Body of pancreas (tissue), 4 donors: ENCODE data around the gene FAM13A. TPM values are rescaled to one million over a fixed set of nuclear protein-coding genes. Genes with fewer than 3 reads are reported as not detected.

Source experiments
- ATAC-seq: fragments of 150-250 bp; one replicate; pipeline ENCODE4 v1.9.1; 2016
- DNase-seq, 4 donors: peaks; one replicate each; pipeline ENCODE4 v3.0.0-alpha.2; 2019
- H3K27ac ChIP-seq, 4 donors: fragments of 200-600 bp; sonication (generic); 1 replicate in 3 of 4; 2 replicates in 1 of 4; pipeline versions ENCODE4 v1.5.1 to v1.6.1; 2016 to 2019; ENCODE audit warnings: mild to moderate bottlenecking in 1 of 4, mixed read lengths in 1 of 4, moderate library complexity in 1 of 4
- H3K27me3 ChIP-seq, 2 donors: fragments of 200-600 bp; sonication (generic); one replicate each; pipeline ENCODE4 v1.6.0; 2016; ENCODE audit warnings: mild to moderate bottlenecking in 1 of 2
- H3K36me3 ChIP-seq, 2 donors: fragments of 200-600 bp; sonication (generic); replicated peaks in 1 of 2; 2 replicates each; pipeline ENCODE4 v1.5.1; 2016; ENCODE audit warnings: low read depth in 2 of 2; ENCODE audit not compliant: insufficient read depth in 1 of 2
- H3K4me1 ChIP-seq: fragments of 200-600 bp; sonication (generic); one replicate; pipeline ENCODE4 v1.6.0; 2016
- H3K4me3 ChIP-seq, 2 donors: fragments of 200-600 bp; sonication (generic); 1 replicate in 1 of 2; 2 replicates in 1 of 2; pipeline ENCODE4 v1.5.1; 2016 to 2019
- H3K9me3 ChIP-seq, 3 donors: fragments of 200-600 bp; sonication (generic); 1 replicate in 2 of 3; 2 replicates in 1 of 3; pipeline ENCODE4 v1.5.1; 2016
- POLR2A ChIP-seq, 3 donors: fragments of 450-650 bp; IDR thresholded peaks; one replicate each; pipeline ENCODE4 v1.6.1; 2016; ENCODE audit warnings: antibody characterized with exemption in 3 of 3, mild to moderate bottlenecking in 2 of 3
- WGBS, 2 donors: methylation state at CpG; one replicate each; pipeline ENCODE4 v1.1.5; 2017; 5-methylcytosine and 5-hydroxymethylcytosine counted together
- intact Hi-C: fragments of 100-400 bp; cut with DNase I; formaldehyde crosslinking; loops from one replicate; pipeline ENCODE4 v1.15.1; 2023
- total RNA-seq, 2 donors: library from RNA; depleted of rRNA; stranded (reverse); fragments of >200 nt; gene quantifications; one replicate each; pipeline ENCODE4 v1.1.0, GENCODE V29; 2016
- TF ChIP-seq, protein P1 (sequence below), 7 experiments: fragments of 450-650 bp in 4 of 7; fragments of 200-600 bp in 3 of 7; sonication (generic) in 3 of 7; IDR thresholded peaks; one replicate each; pipeline ENCODE4 v1.5.1; 2016 to 2019; ENCODE audit warnings: antibody characterized with exemption in 7 of 7

FAM13A gene
- total RNA-seq, 2 donors from 2014 or later, result 59.1 to 64.3 TPM

DNA sequence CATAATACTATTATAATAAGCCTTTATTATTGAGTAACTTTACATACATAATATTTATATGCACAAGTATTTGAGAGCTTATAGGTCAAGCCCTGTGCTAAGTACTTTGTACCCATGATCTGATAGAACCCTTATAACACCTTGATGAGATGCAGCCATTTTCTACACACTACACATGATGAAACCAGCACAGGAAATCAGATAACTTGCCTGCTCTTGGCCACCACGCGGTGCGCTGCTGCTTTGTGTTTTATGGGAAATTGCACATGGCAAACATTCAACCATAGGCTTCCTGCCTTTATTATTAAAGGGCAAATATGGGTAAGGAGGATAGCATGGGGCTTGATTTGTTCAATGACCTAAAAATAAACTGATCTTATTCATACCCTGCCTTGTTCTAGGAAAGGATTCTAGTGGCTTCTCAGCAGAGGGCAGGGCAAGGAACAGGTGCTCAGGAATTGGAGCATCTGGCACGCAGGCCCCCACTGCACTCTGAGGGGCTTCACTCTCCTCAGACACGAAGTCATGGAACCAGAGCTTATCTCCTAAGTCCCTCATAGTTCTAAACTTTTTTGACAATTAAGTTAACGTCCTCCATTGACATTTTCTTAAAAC, 327.7 kb downstream of the FAM13A start:
- 78 to 88% methylated on average over 6 of the region's 6 CpGs for WGBS, 2 donors
- no peak for DNase-seq
- H3K4me3 ChIP-seq, result no peak overlapping the region
- no peak for ATAC-seq
- TF ChIP-seq, protein P1, sequence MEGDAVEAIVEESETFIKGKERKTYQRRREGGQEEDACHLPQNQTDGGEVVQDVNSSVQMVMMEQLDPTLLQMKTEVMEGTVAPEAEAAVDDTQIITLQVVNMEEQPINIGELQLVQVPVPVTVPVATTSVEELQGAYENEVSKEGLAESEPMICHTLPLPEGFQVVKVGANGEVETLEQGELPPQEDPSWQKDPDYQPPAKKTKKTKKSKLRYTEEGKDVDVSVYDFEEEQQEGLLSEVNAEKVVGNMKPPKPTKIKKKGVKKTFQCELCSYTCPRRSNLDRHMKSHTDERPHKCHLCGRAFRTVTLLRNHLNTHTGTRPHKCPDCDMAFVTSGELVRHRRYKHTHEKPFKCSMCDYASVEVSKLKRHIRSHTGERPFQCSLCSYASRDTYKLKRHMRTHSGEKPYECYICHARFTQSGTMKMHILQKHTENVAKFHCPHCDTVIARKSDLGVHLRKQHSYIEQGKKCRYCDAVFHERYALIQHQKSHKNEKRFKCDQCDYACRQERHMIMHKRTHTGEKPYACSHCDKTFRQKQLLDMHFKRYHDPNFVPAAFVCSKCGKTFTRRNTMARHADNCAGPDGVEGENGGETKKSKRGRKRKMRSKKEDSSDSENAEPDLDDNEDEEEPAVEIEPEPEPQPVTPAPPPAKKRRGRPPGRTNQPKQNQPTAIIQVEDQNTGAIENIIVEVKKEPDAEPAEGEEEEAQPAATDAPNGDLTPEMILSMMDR (IDR thresholded peaks at IDR 0.05), result no peak
- no peak for TF ChIP-seq POLR2A (IDR thresholded peaks at IDR 0.05)
- no peaks in the 10 kb centered on the region for H3K9me3 ChIP-seq
- no peak overlapping the region for H3K27ac ChIP-seq
- intact Hi-C loops, result no loop called here
- H3K4me1 ChIP-seq, result peaks cover 8% of the 10 kb centered on the region
- H3K36me3 ChIP-seq, result peaks cover 22 to 23% of the 10 kb centered on the region in 2 donors
- no peaks in the 10 kb centered on the region for H3K27me3 ChIP-seq

DNA sequence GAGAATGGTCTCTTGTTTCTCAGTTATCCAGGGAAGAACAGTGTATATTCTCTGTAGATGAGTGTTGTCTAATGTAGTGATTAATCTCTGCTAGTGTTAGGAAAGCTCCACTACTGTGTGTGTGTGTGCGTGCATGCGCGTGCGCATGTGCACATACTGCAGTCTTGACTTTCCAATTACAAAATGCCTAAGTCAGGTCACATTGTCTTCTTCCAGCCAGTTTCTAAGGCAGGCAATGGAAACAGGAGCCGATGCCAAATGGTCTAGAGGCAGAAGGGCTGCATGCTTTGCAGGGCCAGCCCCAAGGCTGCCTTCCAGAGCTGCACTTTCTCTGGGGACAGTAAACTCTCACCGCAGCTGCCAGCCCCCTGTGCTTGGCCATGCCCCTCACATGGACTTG, 328.8 kb downstream of the FAM13A start:
- ATAC-seq, result no peak
- H3K36me3 ChIP-seq, result peaks cover 23 to 27% of the 10 kb centered on the region in 2 donors
- intact Hi-C loops, result no loop called here

DNA sequence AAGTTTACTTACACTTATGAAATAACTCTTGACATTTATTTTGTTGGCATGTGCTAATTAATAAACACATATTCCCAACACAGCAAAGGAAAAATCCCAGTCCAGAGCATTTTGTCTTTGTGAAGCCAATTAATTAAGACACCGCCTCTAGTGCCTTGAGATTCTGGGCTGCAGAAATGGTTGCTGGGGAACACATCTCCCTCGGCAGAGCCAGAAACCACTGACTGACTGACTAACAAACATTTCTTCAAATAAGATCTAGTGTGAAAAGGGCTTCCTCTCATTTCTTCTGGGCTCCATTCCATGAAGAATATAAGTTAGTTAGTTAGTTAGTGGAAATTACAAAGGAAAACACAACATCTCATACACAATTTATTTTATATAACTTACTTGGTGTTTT, 331.0 kb downstream of the FAM13A start:
- H3K4me3 ChIP-seq, result no peak overlapping the region
- H3K4me1 ChIP-seq, result no peaks in the 10 kb centered on the region
- no peak for ATAC-seq
- H3K9me3 ChIP-seq, result no peaks in the 10 kb centered on the region
- no peaks in the 10 kb centered on the region for H3K27me3 ChIP-seq
- no peak for DNase-seq
- peaks cover 23 to 30% of the 10 kb centered on the region in 2 donors for H3K36me3 ChIP-seq
- TF ChIP-seq, protein P1 (IDR thresholded peaks at IDR 0.05), result no peak
- no peak for TF ChIP-seq POLR2A (IDR thresholded peaks at IDR 0.05)
- WGBS, 2 donors, result 91 to 98% methylated on average over 2 of the region's 2 CpGs
- H3K27ac ChIP-seq, result no peak overlapping the region
- intact Hi-C loops, result no loop called here

More for the DNA sequence above, 328.8 kb downstream of the FAM13A start:
- WGBS, 2 donors, result 94 to 97% methylated on average over 5 to 6 of the region's 6 CpGs
- no peaks in the 10 kb centered on the region for H3K4me1 ChIP-seq
- H3K4me3 ChIP-seq, result no peak overlapping the region
- H3K27ac ChIP-seq, result no peak overlapping the region
- TF ChIP-seq, protein P1 (IDR thresholded peaks at IDR 0.05), result no peak
- no peak for TF ChIP-seq POLR2A (IDR thresholded peaks at IDR 0.05)
- no peak for DNase-seq
- no peaks in the 10 kb centered on the region for H3K9me3 ChIP-seq
- H3K27me3 ChIP-seq, result no peaks in the 10 kb centered on the region

DNA sequence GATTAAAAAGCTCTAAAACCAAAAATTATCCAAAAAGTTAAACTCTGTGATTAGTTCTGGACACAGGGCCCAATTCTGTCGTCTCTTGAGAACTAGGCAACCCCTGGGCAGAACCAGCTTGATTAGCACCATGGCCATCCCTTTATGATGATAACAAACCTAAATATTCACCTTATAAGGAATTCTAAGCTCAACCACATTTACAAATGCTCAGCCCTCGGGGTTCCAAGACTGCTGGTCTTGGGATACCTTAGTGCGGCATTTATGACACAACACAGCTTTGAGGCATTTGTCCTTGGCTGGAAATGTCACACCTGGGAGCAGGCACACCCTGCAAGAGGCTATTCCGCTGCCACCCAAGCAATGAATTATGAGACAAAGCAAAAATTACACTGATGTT, 331.8 kb downstream of the FAM13A start:
- H3K27me3 ChIP-seq, result no peaks in the 10 kb centered on the region
- no peak for TF ChIP-seq POLR2A (IDR thresholded peaks at IDR 0.05)
- TF ChIP-seq, protein P1 (IDR thresholded peaks at IDR 0.05), result no peak
- intact Hi-C loops, result no loop called here
- ATAC-seq (no peak), DNase-seq (no peak)
- H3K4me3 ChIP-seq, result no peak overlapping the region
- H3K36me3 ChIP-seq, result peaks cover 19 to 24% of the 10 kb centered on the region in 2 donors
- 91 to 92% methylated on average over 4 of the region's 4 CpGs for WGBS, 2 donors
- no peaks in the 10 kb centered on the region for H3K4me1 ChIP-seq
- no peaks in the 10 kb centered on the region for H3K9me3 ChIP-seq
- no peak overlapping the region for H3K27ac ChIP-seq

DNA sequence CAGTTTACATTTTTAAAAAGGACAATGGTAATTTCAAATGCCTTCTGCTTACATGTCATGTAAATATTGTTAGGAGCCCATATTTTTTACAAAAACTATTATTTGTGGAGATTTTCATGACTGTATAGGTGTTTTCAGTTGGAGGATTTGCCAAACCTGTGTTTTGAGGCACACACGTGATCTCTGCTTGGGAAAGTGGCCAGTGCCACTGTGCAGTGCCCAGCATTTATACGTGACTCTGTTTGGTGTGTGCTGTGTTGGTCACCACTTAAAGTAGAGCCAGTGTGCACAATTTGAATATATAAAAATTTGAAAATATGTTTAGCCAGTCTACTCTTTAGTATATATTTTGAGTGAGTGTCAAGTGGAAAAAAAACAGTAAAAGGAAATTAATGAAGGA, 332.6 kb downstream of the FAM13A start:
- Histone ChIP-seq H3K36me3 (peaks cover 19 to 23% of the 10 kb centered on the region in 2 donors), H3K9me3 (no peaks in the 10 kb centered on the region), H3K27me3 (no peaks in the 10 kb centered on the region), H3K4me1 (no peaks in the 10 kb centered on the region), H3K4me3 (no peak overlapping the region), H3K27ac (no peak overlapping the region)
- intact Hi-C loops, result no loop called here
- 82 to 86% methylated on average over 2 of the region's 2 CpGs for WGBS, 2 donors
- DNase-seq (no peak), ATAC-seq (no peak)
- TF ChIP-seq POLR2A (IDR thresholded peaks at IDR 0.05), result no peak
- TF ChIP-seq, protein P1 (IDR thresholded peaks at IDR 0.05), result no peak
